ENCODE measurements around the gene CAMK4.

The CAMK4 gene

GRCh38 chr5:111223101-111223786 lies 940 bp upstream of the CAMK4 start:
- H3K4me3 ChIP-seq (ENCODE audit: low read depth, low read length), result peak overlapping the region; percentile 97
- no peak for TF ChIP-seq CTCF (IDR thresholded peaks at IDR 0.05; ENCODE audit: borderline replicate concordance, insufficient read depth, low read depth, low read length)

GRCh38 chr5:111224561-111225345 lies 569 bp downstream of the CAMK4 start:
- peak overlapping the region; percentile 97 for H3K4me3 ChIP-seq (ENCODE audit: low read depth, low read length)
- TF ChIP-seq CTCF (IDR thresholded peaks at IDR 0.05; ENCODE audit: borderline replicate concordance, insufficient read depth, low read depth, low read length), result no peak

GRCh38 chr5:111225926-111226325 lies 1.7 kb downstream of the CAMK4 start:
- TF ChIP-seq CTCF (IDR thresholded peaks at IDR 0.05; ENCODE audit: borderline replicate concordance, insufficient read depth, low read depth, low read length), result no peak

GRCh38 chr5:111226556-111226955 lies 2.4 kb downstream of the CAMK4 start:
- TF ChIP-seq CTCF (IDR thresholded peaks at IDR 0.05; ENCODE audit: borderline replicate concordance, insufficient read depth, low read depth, low read length), result no peak
- H3K4me3 ChIP-seq (ENCODE audit: low read depth, low read length), result peak overlapping the region; percentile 25

More at GRCh38 chr5:111225926-111226325, 1.7 kb downstream of the CAMK4 start:
- peak overlapping the region; percentile 97 for H3K4me3 ChIP-seq (ENCODE audit: low read depth, low read length)

- TF ChIP-seq CTCF (IDR thresholded peaks at IDR 0.05; ENCODE audit: borderline replicate concordance, insufficient read depth, low read depth, low read length), result no peak
- no peak overlapping the region for H3K4me3 ChIP-seq (ENCODE audit: low read depth, low read length)
These were observed 3.1 kb downstream of the CAMK4 start for GRCh38 chr5:111227226-111227782.

GRCh38 chr5:111227801-111228200 lies 3.6 kb downstream of the CAMK4 start:
- H3K4me3 ChIP-seq (ENCODE audit: low read depth, low read length), result no peak overlapping the region
- no peak for TF ChIP-seq CTCF (IDR thresholded peaks at IDR 0.05; ENCODE audit: borderline replicate concordance, insufficient read depth, low read depth, low read length)

Data from GM12875 (cell line).